ENCODE results near the gene DNAAF2.

- TF ChIP-seq, protein P1, sequence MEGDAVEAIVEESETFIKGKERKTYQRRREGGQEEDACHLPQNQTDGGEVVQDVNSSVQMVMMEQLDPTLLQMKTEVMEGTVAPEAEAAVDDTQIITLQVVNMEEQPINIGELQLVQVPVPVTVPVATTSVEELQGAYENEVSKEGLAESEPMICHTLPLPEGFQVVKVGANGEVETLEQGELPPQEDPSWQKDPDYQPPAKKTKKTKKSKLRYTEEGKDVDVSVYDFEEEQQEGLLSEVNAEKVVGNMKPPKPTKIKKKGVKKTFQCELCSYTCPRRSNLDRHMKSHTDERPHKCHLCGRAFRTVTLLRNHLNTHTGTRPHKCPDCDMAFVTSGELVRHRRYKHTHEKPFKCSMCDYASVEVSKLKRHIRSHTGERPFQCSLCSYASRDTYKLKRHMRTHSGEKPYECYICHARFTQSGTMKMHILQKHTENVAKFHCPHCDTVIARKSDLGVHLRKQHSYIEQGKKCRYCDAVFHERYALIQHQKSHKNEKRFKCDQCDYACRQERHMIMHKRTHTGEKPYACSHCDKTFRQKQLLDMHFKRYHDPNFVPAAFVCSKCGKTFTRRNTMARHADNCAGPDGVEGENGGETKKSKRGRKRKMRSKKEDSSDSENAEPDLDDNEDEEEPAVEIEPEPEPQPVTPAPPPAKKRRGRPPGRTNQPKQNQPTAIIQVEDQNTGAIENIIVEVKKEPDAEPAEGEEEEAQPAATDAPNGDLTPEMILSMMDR (IDR thresholded peaks at IDR 0.05; ENCODE audit: insufficient read depth, low read length, poor library complexity, severe bottlenecking) = no peak
- TF ChIP-seq EZH2phosphoT487 (conservative IDR thresholded peaks at IDR 0.05; ENCODE audit: low read length) = no peak
Observed at GRCh38 chr14:49615776-49616175, 19.3 kb downstream of the DNAAF2 start.
